Fibroblast of the conjunctiva (primary cell): Measurements from ENCODE around the gene NPLOC4.

Source experiments
- DNase-seq: peaks from one replicate; pipeline ENCODE4 v3.0.0-alpha.2; 2010; ENCODE audit warnings: low read depth

The NPLOC4 gene

GRCh38 chr17:81662002-81662401 lies 25.1 kb upstream of the NPLOC4 start:
- no peak for DNase-seq

DNA sequence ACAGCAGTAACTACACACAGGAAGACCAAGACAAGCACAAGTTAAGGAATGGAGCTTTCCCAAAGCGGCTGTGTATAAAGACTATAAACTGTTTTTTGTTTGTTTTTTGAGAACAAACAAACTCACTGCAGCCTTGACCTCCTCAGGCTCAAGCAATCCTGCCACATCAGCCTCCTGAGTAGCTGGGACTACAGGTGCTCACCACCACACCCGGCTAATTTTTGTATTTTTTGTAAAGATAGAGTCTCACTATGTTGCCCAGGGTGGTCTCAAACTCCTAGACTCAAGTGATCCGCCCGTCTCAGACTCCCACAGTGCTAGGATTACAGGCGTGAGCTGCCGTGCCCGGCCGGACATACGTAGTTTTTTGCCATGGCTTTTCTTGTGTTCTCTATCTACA lies 23.5 kb upstream of the NPLOC4 start:
- DNase-seq, result no peak

- DNase-seq, result no peak
Observed at GRCh38 chr17:81659038-81659437, 22.1 kb upstream of the NPLOC4 start.

- no peak for DNase-seq
Observed at GRCh38 chr17:81656835-81657234, 19.9 kb upstream of the NPLOC4 start.

GRCh38 chr17:81656118-81656743 lies 19.3 kb upstream of the NPLOC4 start, which contains the start of gene PDE6G:
PDE6G (minus strand) TSS chr17:81656542; CDS start chr17:81653305, 3,237 bp downstream.
- no peak for DNase-seq

DNA sequence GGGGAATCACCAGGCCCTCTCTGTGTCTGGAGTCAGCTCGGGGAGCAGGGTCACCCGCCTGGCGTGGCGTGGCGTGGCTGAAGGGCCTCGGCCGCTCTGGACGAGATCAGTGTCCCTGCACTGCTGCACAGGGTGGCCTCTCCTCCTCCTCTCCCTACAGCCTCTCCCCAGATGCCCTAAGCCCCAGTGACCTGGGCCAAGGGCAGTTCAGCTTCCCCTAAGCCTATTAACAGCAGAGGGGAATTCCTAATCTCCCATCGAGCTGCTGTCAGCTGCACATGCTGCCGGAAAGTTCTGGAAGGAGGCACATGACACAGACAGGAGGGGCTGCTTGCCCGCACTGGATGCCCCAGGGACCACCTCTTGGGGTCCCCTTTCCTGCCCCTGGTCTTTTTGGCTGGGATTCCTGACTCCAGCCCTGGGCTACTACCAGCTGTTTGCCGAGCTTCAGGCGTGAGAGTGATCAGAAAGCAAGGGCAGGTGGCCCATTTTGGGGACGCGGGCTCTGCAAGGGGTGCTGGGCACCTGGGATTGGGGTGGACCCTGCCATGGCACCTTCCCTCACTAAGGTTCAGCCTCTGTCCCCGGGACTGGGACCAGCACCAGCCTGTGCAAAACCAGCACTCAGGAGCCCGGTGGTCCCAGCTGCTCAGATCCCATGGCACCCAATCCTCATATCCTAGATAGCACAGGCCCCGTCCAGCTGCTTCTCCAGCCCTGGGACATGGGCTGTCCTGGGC lies 18.6 kb upstream of the NPLOC4 start:
- no peak for DNase-seq

DNA sequence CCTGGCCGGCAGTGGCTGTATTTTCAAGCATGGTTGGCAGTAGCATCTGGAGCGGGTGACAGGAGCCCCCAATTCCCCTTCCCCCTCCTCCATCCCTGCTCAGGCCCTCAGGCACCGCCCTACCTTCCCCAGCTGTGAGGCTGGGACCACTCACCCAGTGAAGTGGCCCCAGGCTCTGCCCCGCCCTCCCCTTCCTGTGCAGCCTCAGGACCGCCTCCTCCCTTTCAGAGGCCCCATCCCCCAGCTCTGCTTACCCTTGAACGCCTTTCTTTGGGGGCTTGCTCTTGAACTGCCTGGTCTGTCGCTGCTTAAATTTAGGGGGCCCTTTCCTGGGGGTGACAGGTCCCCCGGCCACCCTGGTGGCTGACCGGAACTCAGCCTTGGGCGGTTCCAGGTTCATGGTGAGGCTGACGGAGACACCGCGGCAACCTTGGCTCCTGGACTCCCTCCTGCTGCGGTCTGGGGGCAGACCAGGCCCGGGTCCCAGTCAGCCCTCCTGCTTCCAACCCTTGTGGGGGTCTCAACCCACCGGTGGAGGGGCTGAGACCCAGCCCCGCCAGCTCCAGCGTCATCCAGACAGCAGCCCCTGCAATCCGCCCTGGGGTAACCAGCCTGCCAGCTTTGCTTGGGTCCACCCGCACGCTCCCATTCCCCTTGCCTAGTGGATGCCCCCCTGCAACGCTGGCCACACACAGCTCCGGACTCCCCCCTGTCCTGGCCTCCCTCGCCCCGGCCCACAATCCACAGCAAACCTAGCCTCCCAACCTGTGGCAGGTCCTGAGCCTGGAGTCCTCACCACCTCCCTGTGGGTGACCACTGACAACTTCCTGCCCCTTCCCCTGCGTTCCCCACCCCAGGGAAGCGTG lies 16.2 kb upstream of the NPLOC4 start:
- no peak for DNase-seq

DNA sequence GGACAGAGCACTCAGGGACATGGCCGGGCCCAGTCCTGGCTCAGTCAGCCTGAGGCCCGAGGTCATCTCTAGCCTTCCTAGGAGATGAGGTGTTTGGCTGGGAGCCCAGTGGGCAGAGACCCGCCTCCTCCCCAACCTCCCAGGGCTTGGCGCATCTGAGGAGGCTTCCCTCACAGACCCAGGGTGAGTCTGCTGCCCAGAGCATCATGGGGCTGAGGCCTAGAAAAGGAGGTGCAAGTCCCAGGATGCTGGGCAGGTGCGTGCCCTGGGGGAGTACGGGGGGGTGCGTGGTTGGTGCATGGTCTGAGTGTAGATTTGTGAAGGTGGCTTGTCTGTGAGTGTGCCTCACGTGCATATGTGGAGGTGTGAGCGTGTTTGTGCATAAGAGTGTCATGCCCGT lies 14.8 kb upstream of the NPLOC4 start:
- peak; percentile 78 for DNase-seq

- no peak for DNase-seq
Observed at GRCh38 chr17:81650951-81651350, 14.0 kb upstream of the NPLOC4 start.

- DNase-seq, result no peak
Observed at GRCh38 chr17:81648707-81649085, 11.8 kb upstream of the NPLOC4 start.

GRCh38 chr17:81648013-81648706 lies 11.2 kb upstream of the NPLOC4 start:
- DNase-seq, result no peak

DNA sequence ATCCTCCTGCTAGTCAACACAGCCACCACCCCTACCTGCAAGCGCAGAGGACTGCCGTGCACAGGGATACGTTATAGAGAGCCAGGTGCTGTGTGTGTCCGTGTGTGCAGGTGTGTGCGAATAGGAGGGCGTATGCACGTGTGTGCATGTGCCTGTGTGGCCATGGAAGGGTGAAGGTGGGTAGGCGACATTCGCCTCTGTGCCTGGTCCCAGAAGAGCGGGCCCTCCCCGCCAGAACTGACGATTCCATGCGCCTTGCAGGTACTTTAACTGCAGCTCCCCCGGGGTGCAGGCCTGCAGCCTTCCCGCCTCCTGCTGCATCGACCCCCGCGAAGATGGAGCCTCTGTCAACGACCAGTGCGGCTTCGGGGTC lies 10.7 kb upstream of the NPLOC4 start:
- no peak for DNase-seq

GRCh38 chr17:81646869-81647600 lies 10.1 kb upstream of the NPLOC4 start:
- DNase-seq, result no peak

DNA sequence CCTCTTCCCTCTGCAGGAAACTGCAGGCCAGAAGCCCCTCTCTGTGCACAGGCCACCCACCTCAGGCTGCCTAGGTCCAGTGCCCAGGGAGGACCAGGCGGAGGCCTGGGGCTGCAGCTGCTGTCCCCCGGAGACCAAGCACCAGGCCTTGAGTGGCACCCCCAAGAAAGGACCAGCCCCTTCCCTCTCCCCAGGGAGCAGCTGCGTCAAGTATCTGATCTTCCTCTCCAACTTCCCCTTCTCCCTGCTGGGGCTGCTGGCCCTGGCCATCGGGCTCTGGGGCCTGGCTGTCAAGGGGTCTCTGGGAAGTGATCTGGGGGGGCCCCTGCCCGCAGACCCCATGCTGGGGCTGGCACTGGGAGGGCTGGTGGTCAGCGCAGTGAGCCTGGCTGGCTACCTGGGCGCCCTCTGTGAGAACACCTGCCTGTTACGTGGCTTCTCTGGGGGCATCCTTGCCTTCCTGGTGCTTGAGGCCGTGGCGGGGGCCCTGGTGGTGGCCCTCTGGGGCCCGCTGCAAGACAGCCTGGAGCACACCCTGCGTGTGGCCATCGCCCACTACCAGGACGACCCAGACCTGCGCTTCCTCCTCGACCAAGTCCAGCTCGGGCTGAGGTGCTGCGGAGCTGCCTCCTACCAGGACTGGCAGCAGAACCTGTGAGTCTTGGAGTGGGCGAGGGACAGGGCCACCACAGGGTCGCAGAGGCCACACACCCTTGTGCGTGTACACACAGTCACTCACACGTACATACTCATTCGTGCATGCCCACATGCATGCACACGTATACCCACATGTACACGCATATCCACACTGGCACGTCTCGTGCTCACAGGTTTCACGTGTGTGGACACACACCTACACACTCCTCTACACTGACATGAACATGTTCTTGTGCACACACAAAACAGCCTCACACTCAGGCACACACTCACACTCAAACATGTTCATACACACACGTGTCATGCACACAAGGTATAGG lies 8.4 kb upstream of the NPLOC4 start:
- no peak for DNase-seq

- DNase-seq, result no peak
Observed at GRCh38 chr17:81644496-81644895, 7.6 kb upstream of the NPLOC4 start.

GRCh38 chr17:81641825-81642489 lies 5.0 kb upstream of the NPLOC4 start:
- no peak for DNase-seq

DNA sequence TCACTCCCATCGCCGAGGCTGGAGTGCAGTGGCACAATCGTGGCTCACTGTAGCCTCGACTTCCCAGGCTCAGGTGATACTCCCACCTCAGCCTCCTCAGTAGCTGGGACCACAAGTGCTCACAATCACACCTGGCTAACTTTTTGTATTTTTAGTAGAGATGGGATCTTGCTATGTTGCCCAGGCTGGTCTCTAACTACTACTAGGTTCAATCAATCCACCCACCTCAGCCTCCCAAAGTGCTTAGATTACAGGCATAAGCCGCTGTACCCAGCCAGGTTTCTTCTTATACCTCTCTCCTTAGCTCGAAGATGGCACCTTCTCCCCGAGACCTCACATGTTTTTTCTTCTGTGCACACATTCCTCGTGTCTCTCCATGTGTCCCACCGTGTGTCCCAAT lies 3.1 kb upstream of the NPLOC4 start:
- no peak for DNase-seq

- no peak for DNase-seq
Observed at GRCh38 chr17:81638683-81639082, 1.8 kb upstream of the NPLOC4 start.

DNA sequence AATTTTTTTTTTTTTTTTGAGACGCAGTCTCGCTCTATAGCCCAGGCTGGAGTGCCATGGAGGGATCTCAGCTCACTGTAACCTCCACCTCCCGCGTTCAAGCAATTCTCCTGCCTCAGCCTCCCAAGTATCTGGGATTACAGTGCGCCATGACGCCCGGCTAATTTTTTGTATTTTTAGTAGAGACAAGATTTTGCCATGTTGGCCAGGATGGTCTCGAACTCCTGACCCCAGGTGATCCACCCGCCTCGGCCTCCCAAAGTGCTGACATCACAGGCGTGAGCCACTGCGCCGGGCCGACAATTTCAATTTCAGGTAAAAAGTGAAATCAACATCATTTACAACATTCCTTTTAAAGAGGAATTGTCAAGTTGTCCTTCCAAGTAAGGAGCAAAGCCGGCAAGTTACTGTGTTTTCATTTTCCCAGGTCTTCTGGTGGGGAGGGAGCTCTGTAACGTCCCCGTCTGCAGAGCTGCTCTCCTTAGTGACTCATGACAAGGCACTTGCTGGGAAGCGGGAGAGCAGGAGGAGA lies 873 bp downstream of the NPLOC4 start:
- DNase-seq, result no peak

GRCh38 chr17:81635431-81635830 lies 1.5 kb downstream of the NPLOC4 start:
- DNase-seq, result no peak
